Umbilical cord (tissue), 2 donors: ENCODE measurements around the gene BORCS5. TPM values are rescaled to one million over a fixed set of nuclear protein-coding genes. Genes with fewer than 3 reads are reported as not detected.
"Not testable (repeated sequence)": the region's sequence is repeated elsewhere in the genome, so short reads cannot be mapped to it uniquely, and the experiment has no call there.

Experiments used
- DNase-seq: peaks from one replicate; pipeline ENCODE4 v3.0.0-alpha.2; 2015; ENCODE audit warnings: low spot score
- total RNA-seq: library from RNA; depleted of rRNA; stranded (reverse); fragments of >200 nt; gene quantifications from one replicate; pipeline ENCODE4 v1.2.3, GENCODE V29; 2014; ENCODE audit warnings: low replicate concordance; ENCODE audit not compliant: insufficient read depth

Gene BORCS5
- total RNA-seq, 1 donor from 2014 or later: 17.6 TPM

DNA sequence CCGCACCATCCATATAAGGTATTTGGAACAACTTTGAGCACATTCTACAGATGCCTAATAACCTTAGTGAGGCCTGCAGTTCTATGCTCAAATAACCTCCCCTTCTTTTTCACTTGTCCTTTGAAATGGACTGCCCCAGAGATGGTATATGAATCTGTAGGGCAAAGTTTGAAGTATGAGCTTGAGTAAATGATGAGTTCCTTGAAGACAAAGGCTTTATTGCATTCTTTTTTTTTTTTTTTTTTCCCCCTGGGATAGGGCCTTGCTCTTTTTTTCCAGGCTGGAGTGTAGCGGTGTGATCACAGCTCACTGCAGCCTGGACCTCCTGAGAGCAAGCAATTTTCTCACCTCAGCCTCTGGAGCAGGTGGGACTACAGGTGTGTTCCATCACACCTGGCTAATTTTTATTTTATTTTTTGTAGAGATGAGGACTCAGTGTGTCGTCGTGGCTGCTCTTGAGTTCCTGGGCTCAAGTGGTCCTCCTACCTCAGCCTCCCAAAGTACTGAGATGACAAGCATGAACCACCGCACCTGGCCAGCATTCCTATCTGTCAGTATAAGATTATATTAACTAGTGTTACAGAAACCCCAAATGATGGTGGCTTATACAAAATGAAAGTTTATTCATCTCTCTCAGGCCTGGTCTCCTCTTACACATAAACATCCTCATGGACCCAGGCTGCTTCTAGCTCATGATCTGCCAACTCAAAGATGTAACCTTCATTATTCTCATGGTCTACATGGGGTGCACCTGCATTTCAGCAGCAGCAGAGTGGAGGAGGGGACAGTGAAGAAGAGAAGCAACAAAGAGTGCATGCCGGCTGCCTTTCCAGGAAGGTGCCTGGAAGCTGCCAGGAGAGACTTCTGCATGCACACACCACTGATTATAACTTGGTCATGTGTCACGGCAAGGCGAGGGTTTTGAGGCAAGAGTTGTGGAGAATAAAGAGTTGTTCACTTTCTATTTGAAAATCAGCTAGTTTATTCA, 104.4 kb downstream of the BORCS5 start:
- DNase-seq: no peak

DNA sequence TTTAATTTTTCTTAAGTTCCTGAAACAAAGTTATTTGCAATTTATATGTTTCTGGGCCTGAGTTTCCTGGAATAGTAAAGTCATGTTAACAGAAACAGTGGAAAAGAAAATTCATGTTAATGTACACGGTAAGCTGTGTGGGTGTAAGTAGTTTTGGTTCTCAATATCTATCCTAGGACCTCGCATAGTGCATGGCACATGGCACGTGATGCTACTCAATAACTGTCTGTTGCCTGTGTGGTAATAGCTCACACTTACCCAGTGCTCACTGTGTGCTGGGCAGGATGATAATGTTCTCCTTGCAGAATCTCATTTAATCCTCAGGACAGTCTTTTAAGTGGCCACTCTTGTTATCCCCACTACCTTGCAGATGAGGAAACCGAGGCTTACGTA, 105.0 kb downstream of the BORCS5 start:
- DNase-seq: no peak

DNA sequence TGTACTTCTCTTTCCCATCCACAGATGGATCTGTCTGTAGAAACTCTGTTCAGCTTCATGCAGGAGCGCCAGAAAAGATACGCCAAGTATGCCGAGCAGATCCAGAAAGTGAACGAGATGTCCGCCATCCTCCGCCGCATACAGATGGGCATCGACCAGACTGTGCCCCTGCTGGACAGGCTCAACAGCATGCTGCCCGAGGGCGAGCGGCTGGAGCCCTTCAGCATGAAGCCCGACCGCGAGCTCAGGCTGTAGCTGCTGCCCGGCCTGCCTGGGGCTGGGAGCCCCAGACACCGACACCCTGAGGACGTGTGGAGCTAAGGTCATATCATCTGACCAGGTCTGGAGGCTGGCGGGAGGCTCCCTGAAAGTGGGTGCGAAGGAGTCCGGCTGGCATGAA, 108.6 kb downstream of the BORCS5 start:
- DNase-seq: no peak

DNA sequence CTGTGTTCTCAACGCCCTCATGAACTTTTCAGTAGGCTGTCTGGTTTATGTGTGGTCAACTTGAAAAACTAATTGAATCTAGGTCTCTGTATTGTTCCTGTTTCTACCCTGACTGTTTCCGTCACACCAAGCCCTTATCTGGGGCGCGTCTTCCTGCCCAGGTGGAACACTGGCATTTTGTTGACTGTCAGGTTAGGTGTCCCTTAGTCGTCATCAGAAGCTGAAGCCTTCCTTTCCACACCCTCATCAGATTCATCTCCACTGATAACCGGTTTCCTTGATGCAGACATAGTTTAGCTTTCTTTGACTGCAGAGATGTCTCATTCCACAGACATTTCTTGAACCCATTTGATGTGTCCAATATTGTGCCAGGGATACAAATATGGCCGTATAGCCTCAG, 109.3 kb downstream of the BORCS5 start:
- no peak for DNase-seq

DNA sequence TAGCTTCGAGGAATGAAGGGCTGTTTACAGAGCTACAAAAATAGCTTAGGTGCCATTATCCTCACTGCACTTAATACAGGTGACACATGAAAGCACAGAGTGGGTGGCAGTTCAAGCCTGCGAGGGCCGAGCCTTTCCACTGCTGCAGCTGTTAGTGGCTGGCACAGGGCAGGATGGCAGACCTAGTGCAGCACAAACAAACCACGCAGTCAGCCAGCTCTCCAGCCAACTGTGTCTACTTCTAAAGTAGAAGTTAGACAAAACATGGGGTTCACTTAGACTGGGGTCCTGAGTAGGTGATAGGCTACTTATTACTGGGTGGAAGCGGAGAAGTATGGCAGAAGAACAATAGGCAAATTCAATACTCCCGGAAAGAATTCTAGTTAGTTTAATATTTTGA, 110.4 kb downstream of the BORCS5 start:
- no peak for DNase-seq

DNA sequence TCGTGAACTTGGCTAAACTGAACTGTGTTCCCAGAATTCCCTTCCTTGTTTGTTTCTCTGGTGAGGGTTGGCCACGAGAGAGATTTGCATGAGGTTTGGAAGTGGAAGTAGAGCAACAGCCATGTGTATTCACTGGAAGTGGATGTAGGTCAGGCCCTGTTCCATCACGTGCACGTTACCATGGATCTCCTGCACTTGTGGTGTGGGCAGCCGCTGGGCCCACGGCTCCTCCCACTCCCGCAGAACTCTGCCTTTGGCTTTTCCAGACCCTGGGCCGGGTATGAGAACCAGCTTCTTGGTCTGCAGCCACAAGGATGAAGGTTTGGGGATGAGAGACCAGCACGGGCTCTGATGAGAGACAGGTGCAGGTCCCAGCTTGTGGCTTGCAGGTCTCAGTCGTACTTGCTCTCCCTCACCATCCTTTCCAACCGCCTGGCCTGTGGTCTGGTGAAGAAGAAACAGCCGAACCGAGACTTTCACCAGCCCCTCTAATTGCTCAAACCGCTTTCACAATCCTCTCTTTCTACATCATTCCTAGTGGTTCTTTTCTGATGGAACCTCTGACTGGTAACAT, 110.9 kb downstream of the BORCS5 start:
- DNase-seq: no peak

DNA sequence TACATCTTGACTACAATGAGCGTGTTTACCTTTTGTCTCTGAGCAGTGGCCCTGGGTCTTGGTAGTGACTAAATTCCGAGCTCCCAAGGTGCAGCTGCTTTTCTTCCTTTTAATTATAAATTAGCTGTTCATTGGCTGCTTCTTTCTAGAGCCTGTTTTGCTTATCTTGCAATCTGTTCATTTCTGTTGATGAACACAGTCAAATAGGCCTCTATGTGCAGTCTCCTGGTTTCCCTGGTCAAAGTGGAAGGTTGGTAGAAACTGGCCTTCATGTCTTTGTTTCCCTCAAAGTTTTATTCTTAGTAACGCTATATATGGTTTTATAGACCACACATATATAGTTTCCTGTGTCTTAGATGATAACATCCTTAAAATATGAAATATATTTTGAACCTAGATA, 111.7 kb downstream of the BORCS5 start:
- DNase-seq: no peak

DNA sequence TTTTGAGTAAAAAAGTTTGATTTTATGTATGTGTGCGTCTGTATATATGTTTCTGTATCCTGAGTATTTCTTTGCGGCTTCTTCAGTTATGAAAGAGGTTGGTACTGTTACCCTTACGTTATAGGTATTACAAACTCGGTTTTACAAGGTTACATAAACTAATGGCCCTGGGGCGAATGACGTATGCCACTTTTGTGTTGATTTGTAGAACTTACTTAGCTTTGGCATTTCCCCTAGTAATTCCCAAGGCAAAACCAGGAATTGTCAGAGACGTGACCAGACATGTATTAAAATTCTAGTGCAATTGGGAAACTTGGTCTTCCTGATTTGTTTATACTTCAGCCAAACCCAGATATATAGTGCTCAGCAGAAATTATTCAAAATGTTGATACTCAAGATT, 112.5 kb downstream of the BORCS5 start:
- DNase-seq: no peak

DNA sequence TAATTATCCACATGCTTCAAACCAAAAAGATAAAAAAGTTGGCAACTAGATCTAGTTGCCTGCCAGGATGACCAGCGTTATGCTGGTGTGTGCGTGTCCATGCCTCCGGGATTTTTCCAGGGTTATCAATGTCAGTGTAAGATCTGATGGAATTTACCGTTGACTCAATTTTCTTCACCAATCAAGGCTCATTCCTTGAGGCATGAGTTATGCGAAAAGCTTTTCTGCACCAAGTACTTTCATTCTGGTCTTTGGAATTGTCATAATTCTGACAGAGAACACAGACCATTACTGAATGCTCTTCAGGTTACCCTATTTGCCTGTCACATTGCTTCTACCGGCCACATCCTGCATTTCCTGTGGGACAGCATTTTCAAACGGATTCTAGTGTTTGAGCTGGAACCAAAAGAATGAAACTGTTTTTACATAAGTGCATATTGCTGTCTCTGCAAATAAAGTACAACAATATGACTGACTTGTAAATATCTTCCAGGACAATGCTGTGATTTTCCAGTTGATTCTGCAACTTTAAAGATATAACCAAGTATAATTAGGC, 114.0 kb downstream of the BORCS5 start:
- peak; percentile 38 for DNase-seq

DNA sequence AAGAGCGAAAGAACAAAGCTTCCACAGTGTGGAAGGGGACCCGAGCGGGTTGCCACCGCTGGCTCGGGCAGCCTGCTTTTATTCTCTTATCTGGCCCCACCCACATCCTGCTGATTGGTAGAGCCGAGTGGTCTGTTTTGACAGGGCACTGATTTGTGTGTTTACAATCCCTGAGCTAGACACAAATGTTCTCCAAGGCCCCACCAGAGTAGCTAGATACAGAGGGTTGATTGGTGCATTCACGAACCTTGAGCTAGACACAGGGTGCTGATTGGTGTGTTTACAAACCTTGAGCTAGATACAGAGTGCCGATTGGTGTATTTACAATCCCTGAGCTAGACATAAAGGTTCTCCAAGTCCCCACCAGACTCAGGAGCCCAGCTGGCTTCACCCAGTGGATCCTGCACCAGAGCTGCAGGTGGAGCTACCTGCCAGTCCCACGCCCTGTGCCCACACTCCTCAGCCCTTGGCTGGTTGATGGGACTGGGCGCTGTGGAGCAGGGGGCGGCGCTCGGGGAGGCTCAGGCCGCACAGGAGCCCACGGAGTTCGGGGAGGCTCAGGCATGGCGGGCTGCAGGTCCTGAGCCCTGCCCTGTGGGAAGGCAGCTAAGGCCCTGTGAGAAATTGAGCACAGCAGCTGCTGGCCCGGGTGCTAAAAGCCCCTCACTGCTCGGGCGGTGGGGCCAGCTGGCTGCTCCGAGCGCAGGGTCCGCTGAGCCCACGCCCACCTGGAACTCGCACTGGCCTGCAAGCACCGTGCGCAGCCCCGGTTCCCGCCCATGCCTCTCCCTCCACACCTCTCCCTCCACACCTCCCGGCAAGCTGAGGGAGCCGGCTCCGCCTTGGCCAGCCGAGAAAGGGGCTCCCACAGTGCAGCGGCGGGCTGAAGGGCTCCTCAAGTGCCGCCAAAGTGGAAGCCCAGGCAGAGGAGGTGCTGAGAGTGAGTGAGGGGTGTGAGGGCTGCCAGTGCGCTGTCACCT, 115.4 kb downstream of the BORCS5 start:
- not testable (repeated sequence) for DNase-seq

DNA sequence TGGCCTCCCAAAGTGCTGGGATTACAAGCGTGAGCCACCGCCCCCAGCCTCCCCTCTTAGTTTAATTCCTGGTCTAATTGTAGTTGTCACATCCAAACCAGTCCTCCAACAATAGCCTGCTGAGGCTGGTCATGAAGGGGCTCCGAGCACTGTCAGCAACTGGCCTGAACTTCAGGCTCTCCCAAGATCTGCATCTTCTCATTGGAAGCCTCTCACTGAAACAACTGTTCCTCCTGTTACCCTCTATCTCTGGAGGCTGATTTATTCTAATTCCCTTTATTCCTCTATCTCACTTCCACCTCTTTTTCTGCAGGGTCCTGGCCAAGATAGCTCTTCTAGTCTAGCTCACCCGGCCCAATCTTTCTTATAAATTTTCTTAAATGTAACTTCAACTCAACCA, 116.3 kb downstream of the BORCS5 start:
- no peak for DNase-seq

DNA sequence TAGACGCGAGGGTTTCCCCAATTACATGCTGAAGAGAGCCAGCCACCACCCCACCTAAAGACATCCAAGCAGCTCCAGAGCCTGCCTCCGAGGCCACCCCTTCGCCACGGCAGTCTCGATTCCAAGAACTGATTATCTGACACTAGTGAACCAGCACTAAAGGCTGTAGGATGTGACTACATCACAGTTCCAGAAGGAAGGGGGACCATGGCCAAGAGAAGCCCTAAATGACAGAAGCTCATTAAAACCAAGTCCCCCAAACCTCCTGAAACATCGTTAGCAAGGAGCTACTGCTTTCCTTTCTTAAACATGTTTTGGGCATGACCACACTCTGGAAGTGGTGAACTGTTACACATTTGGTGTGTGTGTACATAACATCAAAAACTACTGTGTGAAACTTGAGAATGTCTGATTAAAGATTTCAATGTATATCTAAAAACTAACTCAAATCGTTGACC, 117.6 kb downstream of the BORCS5 start:
- no peak for DNase-seq

DNA sequence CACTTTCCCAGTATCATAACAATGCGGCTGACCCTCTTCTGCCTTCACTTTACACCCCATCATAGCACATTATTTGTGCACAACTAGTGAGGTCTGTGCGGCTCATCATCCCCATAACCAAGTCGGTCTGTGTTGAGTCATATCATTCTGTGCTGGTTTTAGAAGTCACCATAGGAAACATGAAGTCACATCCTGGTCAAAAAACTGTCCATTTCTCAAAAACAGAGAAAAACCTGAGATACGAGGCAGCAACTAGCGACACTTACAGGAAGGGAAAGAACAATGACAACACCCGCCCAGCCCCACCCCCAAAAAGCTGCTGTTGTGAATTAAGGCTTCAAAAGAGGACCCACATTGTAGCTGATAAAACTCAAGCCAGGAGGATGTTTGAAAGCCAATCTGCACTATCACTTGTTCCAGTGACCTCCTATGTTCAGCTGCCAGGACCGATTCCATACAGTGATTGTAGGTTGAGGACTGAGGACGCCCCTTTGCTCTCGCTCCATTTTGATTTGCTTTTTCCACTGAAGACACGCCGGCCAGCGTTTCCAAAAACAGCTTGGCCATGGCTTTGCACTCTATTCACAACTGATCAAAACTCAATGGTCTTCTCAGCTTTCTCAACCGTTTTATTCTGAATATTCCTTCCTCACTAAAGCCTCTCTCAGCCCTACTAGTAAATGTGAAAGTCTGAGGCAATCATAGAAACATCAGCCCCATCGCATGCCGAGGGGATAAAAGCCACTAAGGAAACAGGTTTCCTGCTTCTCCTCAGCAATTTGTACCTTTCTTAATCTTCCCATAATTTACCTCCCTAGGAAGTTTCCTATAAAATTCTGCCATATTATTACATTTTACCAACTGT, 118.3 kb downstream of the BORCS5 start:
- DNase-seq: no peak

DNA sequence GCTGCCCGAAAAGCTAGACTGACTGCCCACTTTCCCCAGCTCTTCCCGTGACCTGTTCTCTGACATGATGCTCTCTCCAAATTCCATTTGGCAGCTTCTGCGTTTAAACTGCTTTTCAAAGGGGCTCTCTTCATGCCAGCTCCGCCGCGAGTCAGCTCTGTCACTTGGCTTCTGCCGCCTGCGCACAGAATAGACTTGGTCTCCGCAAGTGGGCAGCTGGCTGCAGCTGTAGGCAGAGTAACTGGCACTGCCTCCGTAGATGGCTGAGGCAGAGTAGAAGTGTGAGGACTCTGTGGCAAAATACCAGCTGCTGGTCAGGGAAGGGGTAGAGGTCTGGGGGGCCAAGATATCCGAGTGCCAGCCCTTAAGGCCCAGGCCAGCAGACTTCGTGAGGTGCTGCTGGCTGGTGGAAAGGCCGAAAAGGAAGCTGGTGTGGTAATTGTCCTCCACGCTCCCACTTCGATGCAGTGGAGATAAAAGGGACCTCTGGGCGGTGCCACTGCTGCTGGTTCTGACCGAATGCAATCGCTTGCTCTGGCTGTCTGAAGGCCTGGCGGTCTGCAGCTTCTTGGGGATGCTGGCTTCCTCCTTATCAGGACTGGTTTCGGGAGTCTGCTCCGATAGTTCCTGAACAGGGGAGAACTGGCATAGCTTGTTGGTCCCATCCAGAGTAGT, 120.1 kb downstream of the BORCS5 start:
- no peak for DNase-seq

DNA sequence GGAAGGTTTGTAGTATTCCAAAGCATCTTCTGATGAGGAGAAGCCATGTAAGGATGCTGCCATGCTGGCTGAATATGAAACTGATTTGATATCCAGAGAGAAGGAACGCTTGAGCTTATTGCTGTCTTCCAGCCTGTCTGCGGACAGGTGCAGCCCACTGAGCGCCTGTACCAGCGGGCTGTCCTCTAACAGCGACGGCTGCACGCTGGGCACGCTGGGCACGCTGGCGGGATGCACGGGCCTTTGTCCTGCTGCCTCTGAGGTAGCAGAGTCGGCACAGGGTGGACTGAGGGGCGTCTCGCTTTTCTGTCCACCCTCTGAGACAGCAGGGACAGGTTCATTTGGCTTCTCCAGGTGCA, 120.6 kb downstream of the BORCS5 start:
- no peak for DNase-seq

DNA sequence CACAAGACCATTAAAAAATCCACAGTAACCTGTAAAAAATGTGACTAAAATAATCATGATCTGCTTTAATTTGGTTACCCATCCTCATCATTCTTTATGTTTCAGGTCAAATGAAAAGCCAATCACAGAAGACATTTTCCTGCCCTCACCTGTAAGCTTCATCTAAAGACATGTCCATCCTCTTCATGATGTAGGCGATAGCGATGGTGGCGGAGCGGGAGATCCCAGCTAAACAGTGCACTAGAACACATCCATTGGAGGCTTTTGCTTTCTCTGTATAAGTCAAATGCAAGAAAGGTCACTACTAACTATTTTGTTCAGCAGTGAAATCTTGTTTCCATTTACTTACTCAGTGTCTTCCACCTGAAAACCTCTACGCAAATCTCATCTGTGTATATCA, 123.2 kb downstream of the BORCS5 start:
- DNase-seq: no peak

DNA sequence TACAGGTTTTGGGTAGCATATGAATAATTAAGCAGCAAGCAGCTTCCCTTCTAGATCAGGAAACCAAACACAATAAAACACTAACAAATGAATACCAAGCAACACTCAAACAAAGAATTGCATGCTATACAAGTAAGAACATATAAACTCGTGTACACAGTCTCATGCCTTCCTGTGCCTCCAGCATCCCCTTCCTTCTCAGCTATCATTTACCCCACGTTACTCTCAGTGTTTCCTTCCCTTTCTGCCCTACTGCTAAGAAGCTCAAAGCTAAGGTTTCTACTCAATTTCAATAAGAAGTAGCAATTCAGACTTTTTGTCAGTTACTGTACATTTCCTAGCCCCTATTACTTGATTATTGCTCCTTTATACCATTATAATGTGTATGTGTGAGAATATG, 124.8 kb downstream of the BORCS5 start:
- DNase-seq: no peak

DNA sequence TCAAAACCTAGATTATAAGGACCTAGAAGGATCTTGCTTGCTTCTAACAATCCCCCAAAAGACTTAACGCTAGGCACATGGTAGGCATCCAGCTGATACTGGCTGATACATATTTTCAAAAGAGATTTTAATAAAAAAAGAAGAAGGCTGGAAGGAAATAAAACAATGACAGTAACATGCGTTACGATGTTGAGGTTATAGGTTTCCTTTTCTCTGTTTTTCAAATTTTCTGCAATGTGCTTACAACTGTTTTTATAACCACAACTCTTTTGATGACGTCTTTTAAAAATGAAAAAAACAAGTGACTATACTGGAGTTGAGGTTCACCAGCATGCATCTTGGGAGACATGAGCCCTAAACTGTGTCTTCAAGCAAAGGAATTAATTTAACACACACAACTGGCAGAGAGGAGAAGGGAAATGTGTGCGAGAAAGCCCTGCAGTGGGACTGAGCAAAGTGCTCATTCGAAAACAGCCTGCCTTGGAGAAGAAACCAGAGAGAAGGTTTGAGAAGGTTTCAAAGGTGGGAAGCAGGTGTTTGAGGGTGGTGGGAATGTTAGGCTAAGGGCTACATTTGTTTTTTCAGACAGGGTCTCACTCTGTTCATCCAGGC, 125.4 kb downstream of the BORCS5 start:
- no peak for DNase-seq

DNA sequence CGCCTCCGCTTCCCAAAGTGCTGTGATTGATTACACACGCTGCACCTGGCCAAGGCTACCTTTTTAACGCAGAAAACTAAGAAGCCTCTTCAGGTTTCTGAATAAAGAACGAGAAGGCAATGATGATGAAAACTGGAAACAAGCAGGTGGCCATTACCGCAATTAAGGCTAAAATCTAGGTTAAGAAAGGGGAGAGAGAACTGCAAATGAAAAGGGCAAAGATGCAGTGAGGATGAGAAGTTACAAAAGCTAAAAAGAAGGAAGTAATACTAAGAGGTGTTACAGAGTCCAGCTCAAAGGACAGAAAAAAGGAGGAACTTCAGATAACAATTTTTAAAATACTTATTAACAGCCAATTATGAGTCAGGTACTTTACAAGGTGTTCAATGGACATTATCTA, 126.1 kb downstream of the BORCS5 start:
- no peak for DNase-seq

DNA sequence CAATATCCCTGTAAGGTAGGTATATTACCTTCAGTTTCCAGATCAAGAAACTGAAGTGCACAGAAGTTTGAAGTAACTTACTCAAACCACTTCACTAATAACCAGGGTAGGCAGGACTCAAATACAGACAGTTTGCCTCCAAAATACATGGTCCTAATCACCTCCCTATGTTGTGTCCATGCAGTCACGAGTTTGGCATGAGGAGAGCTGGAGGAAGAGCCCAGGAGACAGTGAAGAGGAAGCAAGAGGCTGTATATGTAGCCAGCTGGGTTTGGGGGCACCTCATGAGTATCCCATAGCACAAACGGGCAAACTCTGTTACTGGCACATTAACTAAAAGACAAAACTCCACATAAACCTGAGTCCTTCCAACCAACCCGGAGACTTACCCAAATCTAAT, 126.6 kb downstream of the BORCS5 start:
- DNase-seq: no peak
